Keratinocyte (primary cell): ENCODE measurements around the gene UCK2.

Source experiments
- EZH2 ChIP-seq: IDR thresholded peaks from one replicate; pipeline ENCODE4 v1.6.1; 2012; ENCODE audit warnings: inconsistent platforms, mild to moderate bottlenecking, low read length, moderate library complexity
- TF ChIP-seq, protein P1 (sequence below), 3 experiments: IDR thresholded peaks in 1 of 3; conservative IDR thresholded peaks in 1 of 3; optimal IDR thresholded peaks in 1 of 3; 2 replicates in 2 of 3; 3 replicates in 1 of 3; pipeline versions ENCODE3 to v1.5.1; 2011; ENCODE audit warnings: low read length in 3 of 3, mild to moderate bottlenecking in 3 of 3, moderate library complexity in 2 of 3, control low read depth in 1 of 3, inconsistent platforms in 1 of 3; ENCODE audit not compliant: insufficient read depth in 2 of 3; ENCODE audit errors: extremely low read depth in 1 of 3

DNA sequence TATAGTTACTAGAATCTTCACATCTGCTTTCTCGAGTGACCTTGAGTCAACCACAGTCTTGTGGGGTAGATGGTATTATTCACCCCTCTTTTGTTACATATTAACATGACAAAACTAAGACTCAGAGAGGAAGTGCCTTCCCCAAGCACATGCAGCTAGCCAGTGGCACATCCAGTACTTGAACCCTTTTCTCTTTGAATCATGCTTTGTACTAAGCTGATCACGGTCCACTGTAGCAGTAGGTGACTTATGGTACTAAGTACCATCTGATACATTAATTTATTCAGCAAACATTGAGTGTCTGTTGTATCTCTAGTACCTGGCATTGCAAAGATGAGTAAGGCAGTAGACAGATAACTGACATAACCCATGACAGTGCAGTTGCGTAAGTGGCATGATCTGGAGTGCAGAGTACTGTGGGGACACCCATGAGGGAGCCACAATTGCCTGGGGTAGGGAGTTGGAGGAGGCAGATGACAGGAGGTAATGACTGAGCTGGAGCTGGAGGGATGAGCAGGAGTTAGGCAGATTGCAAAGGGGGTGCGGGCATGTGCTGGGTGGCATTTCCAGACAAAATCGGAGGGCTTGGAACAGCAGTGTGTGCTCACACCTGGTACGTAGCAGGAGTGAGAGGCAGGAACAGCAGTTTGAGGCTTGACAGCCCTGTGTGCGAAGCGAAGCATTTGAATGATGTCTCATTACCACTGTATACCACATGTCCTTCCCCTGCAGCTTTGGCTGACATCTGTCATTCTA lies 29.8 kb downstream of the UCK2 start:
- TF ChIP-seq, protein P1, sequence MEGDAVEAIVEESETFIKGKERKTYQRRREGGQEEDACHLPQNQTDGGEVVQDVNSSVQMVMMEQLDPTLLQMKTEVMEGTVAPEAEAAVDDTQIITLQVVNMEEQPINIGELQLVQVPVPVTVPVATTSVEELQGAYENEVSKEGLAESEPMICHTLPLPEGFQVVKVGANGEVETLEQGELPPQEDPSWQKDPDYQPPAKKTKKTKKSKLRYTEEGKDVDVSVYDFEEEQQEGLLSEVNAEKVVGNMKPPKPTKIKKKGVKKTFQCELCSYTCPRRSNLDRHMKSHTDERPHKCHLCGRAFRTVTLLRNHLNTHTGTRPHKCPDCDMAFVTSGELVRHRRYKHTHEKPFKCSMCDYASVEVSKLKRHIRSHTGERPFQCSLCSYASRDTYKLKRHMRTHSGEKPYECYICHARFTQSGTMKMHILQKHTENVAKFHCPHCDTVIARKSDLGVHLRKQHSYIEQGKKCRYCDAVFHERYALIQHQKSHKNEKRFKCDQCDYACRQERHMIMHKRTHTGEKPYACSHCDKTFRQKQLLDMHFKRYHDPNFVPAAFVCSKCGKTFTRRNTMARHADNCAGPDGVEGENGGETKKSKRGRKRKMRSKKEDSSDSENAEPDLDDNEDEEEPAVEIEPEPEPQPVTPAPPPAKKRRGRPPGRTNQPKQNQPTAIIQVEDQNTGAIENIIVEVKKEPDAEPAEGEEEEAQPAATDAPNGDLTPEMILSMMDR (optimal IDR thresholded peaks at IDR 0.05 in 1 of 3, IDR thresholded peaks at IDR 0.05 in 1 of 3, conservative IDR thresholded peaks at IDR 0.05 in 1 of 3; ENCODE audit: extremely low read depth in 1 of 3, insufficient read depth in 2 of 3, low read length in 3 of 3) = no peak
- no peak for TF ChIP-seq EZH2
